GM12872 (cell line): ENCODE measurements around the gene STRIP2.

Experiments
- TF ChIP-seq, protein P1 (sequence below): IDR thresholded peaks from 3 replicates; pipeline ENCODE4 v1.5.1; 2011; ENCODE audit warnings: low read depth, mild to moderate bottlenecking, low read length, moderate library complexity; ENCODE audit not compliant: insufficient read depth

STRIP2 gene, protein sequence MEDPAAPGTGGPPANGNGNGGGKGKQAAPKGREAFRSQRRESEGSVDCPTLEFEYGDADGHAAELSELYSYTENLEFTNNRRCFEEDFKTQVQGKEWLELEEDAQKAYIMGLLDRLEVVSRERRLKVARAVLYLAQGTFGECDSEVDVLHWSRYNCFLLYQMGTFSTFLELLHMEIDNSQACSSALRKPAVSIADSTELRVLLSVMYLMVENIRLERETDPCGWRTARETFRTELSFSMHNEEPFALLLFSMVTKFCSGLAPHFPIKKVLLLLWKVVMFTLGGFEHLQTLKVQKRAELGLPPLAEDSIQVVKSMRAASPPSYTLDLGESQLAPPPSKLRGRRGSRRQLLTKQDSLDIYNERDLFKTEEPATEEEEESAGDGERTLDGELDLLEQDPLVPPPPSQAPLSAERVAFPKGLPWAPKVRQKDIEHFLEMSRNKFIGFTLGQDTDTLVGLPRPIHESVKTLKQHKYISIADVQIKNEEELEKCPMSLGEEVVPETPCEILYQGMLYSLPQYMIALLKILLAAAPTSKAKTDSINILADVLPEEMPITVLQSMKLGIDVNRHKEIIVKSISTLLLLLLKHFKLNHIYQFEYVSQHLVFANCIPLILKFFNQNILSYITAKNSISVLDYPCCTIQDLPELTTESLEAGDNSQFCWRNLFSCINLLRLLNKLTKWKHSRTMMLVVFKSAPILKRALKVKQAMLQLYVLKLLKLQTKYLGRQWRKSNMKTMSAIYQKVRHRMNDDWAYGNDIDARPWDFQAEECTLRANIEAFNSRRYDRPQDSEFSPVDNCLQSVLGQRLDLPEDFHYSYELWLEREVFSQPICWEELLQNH

DNA sequence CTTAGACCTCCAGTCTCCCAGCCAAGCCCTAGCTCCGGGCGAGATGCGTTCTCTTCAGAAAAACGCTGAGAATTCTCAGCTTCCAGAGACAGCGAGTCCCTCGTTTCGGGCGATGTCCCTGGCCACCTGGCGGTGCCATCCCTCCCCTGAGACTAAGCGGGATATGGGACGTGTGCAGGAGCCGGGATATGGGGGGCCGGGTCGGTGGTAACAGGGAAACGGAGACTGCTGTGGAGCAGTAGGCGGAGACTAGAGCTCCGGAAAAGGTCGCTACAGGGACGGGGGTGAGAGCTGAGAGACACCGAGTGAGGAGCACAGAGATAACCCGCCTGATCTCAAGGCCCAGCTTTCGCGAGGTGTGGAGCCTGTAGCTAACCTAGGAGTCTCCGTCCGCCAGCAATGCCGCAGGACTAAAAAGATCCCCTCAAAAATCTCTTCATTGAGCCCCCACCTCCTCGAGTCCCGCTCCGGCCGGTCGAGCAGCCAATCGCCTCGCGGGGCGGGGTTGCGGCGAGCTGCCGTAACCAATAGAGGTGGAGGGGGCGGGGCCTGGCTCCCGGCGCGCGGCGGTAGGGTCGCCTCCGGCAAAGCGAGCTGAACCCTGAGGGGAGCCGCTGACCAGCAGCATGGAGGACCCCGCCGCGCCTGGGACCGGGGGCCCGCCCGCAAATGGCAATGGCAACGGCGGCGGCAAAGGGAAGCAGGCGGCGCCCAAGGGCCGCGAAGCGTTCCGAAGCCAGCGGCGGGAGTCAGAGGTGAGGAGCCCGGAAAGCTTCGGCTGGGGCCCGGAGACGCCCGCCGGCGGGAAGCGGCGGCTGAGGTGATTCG, at the start of gene STRIP2:
TSS of gene STRIP2 (plus strand) at position 586 of the 828 bp plus-strand sequence. CDS start at position 627, 41 bp downstream.
- TF ChIP-seq, protein P1, sequence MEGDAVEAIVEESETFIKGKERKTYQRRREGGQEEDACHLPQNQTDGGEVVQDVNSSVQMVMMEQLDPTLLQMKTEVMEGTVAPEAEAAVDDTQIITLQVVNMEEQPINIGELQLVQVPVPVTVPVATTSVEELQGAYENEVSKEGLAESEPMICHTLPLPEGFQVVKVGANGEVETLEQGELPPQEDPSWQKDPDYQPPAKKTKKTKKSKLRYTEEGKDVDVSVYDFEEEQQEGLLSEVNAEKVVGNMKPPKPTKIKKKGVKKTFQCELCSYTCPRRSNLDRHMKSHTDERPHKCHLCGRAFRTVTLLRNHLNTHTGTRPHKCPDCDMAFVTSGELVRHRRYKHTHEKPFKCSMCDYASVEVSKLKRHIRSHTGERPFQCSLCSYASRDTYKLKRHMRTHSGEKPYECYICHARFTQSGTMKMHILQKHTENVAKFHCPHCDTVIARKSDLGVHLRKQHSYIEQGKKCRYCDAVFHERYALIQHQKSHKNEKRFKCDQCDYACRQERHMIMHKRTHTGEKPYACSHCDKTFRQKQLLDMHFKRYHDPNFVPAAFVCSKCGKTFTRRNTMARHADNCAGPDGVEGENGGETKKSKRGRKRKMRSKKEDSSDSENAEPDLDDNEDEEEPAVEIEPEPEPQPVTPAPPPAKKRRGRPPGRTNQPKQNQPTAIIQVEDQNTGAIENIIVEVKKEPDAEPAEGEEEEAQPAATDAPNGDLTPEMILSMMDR = no peak

DNA sequence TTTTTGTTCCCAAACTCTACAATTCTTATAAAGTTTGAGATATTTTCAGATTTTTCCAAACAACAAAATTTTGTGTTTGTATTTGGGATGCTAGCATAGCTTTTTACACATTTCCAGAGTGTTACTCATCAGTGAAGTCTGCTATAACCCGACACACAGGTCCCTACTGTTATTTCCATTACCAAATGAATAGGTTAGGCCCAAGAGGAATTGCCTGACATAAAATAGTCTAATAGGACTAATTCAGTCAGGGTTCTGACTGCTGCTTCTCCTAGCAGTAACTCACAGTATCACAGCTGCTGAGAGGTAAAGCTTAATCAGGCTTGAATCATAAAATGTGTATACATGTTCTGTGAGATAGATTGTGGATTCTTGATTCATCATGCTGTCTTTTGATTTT, 49.1 kb upstream of the STRIP2 start:
- TF ChIP-seq, protein P1 = no peak

DNA sequence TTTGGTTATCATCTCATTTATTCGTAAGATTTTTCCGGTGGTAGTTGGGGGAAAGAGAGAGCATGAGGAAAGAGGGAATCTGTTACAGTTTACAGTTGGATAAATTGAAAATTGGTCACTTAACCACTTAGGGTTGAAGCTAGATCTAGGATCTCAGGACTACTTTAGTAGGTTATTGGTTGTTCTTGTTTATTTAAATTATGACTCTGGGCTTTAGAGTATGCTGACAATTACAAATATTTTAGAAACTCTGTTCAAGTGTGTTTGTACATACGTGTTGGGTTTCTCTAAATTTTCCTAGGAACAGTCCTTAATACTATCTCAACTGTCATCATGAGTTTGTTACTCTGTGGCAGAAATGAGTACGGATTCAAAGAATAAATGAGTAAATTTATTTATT, 48.6 kb upstream of the STRIP2 start:
- TF ChIP-seq, protein P1 = no peak

DNA sequence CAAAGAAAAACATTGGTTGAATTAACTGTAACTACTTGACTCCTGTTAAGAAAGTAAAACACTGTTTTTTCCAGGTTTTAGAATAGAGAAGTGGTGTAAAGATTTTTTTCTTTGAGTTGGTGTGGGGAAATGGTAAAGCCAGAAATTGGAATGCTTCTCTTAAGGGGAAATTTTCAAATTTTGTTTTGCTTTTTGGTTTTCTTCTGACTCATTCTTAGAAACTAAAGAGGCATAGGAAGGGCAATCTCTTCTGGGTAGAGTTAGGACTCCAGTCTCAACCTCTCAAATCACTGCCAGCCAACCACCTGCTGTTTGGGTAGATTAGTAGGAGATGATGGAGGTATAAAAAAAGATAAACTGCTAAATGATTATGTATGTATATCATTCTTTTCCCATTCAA, 47.7 kb upstream of the STRIP2 start:
- TF ChIP-seq, protein P1 = no peak

DNA sequence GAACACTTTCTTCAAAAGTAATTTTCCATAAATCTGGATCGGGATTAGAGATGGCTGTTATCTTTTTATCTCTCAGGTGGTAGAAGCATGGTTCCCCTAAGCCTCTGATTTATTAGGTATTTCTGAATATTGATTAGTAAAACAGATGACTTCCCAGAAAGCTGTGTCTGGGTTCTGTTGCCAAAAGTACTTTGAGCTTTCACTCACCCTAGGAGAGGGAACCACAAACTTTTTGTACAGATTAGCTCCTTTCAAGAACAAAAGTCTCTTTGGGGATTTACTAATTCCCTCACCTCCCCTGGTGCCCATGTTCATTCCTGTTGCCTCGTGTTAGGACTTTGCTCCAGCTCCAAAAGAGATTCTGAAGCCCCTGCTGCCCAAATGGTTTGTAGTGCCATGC, 46.7 kb upstream of the STRIP2 start:
- TF ChIP-seq, protein P1 = no peak

DNA sequence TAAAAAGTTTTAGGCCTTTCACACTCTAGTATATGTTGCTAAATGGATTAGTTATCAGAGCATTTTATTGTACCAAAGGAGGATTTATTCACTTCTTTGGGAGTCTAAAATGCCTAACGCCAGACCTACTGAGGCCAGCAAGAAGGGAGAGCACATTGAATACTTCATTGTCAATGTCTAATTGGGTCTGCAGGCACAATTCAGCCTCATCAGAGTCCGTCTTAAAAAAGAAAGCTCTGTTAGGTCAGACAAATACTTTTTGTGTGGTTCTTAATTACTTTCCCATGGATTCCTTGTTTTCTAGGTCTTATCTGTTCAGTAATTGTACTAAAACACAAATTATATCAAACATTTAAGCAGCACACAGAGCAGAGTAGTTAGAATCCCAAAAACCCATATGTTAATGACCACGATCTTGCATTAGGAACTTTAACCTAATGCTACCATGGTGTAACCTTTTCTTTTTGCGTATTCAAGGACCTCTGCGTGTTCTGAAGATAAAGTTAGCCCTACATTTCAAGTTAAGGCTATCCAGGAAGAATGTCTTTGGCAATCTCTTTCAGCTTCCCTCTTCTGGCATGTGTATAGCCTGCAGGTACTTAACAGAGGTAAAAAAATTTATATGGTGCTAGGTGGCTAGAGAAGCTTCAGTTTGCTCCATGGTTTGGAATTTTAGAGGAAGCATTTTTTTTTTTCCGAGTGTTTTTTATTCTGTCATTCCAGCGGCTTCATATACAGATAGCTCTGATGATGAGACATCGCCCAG, 45.7 kb upstream of the STRIP2 start:
- TF ChIP-seq, protein P1 = no peak
